NCI-H446 treated with DMSO at 0.1 percent for 48 hours (cell line): Measurements from ENCODE around the gene PSENEN.

ENCODE experiments used
- DNase-seq: peaks from one replicate; lab custom pipeline; 2025; lab: John Stamatoyannopoulos, UW

PSENEN gene

DNA sequence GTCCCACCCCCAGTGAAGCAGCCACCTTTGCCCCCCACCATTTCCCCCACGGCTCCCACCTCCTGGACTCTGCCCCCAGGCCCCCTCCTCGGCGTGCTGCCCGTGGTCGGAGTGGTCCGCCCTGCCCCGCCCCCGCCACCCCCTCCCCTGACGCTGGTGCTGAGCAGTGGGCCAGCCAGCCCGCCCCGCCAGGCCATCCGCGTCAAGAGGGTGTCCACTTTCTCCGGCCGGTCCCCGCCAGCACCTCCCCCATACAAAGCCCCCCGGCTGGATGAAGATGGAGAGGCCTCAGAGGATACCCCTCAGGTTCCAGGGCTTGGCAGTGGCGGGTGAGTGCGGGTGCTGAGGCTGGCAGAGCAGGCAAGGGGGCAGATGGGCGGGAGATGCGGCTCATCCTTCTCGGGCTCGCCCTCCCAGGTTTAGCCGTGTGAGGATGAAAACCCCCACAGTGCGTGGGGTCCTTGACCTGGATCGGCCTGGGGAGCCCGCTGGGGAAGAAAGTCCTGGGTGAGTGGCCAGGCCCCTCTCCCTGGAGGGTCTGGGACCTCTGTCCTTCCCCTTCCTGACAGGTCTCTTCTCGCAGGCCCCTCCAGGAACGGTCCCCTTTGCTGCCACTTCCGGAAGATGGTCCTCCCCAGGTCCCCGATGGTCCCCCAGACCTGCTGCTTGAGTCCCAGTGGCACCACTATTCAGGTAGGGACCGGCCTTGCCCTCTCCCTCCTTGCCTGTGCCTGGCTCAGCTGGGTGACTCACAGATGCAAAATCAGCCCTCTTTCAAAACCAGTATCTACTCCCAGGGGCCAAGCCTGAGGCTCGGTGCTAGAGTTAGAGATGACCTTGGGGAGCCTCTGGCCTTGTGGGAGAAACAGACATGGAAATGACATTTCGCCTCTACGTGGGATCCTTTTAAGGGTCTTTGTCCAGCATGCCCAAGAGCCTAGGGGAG, 12.0 kb upstream of the PSENEN start:
- DNase-seq, result no peak

DNA sequence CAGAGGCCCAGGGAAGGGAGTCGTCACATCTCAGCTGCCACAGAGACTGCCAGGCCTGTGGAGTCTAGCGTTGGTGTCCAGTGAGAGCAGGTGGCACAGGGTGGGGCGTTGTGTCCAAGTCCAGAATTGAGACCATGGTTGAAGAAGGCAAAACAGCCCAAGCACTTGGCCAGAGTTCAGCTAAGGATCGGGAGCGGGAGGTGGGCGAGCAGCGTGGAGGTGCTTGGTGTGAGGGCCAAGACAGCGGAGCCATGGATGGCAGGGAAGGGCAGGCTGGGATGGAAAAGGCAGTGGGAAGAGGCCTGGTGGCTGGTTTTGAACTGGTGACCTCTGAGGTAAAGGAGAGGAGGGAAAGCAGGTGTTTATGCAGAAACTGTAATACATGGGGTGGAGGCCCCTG, 11.2 kb upstream of the PSENEN start:
- DNase-seq, result no peak

DNA sequence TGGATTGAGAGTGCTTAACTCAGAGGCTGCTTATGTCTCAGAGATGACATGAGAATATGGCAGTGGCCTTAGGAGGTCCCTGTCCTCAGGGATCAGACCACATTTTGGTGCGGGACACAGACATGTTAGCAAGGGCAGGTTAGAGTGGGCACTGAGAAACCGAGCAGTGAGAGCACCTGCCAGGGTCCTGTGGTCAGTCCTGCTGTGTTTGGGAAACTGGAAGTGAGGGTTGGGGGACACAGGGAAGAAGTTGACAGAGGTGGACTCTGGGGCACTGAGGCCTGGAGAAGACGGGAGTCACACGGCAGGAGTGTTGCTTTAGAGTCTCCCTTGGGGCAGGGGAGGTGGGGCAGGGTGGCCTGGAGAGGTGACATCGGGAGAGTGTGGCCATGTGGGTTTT, 10.6 kb upstream of the PSENEN start:
- no peak for DNase-seq

DNA sequence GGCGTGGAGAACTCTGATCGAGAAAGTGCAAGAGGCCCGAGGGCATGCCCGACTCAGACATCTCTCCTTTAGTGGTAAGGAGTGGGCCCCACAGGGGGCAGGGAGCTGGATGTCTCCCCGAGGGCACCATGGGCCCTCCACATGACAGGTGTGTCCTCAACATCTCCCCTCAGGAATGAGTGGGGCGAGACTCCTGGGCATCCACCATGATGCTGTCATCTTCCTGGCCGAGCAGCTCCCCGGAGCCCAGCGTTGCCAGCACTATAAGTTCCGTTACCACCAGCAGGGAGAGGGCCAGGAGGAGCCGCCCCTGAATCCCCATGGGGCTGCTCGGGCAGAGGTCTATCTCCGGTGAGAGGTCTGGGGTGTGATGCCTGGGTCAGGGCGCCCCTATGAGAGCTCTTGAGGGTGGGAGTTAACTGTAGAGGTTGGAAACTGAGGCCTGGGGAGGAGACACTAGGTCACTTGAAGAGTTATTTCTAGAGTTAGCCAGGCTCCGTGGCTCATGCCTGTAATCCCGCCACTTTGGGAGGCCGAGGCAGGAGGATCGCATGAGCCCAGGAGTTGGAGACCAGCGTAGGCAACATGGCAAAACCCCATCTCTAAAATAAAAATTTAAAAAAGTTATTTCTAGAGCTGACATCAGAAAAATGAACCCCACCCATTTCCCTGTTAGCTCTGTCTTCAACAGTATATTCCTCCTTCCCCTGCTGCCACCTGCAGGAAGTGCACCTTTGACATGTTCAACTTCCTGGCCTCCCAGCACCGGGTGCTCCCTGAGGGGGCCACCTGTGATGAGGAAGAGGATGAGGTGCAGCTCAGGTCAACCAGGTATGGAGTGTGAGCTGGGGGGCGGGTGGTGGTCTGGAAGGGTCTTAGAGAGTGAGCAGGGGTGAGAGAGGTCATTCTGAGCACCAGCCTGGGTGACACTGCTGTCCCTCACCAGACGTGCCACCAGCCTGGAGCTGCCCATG, 8.3 kb upstream of the PSENEN start:
- no peak for DNase-seq

DNA sequence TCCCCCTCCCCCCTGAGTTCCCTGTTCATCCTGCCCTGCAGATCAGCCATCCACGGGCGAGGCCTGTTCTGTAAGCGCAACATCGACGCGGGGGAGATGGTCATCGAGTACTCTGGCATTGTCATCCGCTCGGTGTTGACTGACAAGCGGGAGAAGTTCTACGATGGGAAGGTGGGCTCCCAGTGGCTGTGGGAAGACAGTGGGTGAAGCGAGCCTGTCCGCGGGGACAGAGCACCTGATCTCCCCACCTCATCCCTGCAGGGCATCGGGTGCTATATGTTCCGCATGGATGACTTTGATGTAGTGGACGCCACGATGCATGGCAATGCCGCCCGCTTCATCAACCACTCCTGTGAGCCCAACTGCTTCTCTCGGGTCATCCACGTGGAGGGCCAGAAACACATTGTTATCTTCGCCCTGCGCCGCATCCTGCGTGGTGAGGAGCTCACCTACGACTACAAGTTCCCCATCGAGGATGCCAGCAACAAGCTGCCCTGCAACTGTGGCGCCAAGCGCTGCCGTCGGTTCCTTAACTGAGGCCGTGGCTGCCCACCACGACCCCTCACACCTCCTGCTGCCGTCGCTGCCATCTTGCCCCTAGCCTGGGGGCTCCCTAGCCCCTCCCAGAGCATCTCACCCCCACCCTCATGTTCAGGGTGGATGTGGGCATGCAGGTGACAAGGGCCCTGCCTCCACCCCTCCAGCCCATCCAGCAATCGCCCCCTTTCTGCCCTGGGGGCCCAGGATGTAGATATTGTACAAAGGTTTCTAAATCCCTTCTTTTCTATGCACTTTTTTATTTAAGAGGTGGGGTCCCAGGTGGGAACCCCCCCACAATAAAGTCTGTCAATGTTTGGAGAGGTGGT, 7.2 kb upstream of the PSENEN start:
- no peak for DNase-seq

DNA sequence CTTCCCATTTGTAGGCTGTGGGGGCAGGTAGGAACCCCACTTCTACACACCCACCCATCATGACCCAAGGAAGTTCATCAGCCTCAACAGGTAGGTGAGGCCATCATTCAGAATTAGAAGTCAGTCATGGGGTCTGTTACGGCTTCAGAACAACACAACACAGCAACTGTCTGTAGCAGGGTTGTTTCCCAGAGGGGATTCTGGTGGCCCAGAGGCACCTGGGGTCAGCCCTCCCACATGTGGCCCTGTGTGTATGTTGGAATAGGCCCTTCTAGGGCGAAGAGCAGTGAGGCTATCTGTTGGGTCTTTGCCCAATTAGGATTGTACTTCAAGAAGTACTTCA, 6.6 kb upstream of the PSENEN start:
- no peak for DNase-seq

DNA sequence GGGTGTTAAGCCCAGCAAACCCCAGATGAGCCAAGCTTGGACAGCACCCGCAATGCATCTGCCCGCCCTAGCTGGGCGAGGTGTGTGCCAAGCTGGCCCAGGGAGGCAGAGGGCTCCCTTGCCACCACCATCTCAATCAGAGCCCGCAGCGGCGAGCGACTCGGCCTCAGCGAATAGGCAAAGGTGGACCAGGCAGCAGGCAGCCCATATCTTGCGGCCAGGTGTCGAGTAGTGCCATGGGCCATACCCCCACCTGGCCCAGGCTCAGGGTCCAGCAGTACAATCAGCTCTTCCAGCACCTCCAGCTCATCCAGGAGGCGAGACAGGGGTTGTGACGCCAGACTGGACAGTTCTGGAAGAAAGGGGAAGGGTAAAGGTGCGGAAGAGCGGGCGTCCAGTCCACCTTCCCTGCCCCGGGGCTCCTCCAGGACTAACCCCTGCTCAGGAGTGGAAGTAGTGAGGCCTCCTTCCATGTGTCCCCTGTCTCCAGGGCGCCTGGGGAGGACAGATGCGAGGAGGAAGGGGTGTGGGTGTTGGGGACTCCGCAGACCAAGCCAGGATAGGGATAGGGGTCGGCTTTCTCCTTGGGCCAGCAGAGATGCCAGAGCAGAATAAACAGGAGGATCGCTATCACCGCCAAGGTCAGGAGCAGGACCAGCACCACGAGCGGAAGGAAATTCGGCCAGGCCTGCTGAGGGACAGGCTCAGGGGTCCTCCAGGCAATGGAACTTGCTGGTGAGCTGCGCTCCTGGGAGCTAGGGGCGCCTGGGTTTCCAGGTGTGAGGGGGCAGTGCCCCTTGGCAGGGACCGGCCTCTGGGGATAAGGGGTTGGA, 6.0 kb upstream of the PSENEN start:
- no peak for DNase-seq

DNA sequence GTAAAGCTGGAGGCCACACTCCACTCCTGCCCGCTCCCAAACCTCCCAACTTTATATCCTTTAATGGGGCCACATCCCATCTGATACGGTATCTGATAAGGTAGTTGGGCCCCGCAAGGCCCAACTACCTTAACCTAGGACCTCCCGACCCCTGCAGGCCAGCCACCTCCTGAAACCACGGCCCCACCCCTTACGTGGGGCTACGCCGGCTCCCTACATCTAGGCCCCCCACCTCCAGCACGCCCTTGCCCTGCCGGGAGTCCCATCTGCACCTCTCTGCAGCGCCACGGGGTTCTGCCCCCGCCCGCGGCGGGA, 5.4 kb upstream of the PSENEN start:
- DNase-seq, result no peak

DNA sequence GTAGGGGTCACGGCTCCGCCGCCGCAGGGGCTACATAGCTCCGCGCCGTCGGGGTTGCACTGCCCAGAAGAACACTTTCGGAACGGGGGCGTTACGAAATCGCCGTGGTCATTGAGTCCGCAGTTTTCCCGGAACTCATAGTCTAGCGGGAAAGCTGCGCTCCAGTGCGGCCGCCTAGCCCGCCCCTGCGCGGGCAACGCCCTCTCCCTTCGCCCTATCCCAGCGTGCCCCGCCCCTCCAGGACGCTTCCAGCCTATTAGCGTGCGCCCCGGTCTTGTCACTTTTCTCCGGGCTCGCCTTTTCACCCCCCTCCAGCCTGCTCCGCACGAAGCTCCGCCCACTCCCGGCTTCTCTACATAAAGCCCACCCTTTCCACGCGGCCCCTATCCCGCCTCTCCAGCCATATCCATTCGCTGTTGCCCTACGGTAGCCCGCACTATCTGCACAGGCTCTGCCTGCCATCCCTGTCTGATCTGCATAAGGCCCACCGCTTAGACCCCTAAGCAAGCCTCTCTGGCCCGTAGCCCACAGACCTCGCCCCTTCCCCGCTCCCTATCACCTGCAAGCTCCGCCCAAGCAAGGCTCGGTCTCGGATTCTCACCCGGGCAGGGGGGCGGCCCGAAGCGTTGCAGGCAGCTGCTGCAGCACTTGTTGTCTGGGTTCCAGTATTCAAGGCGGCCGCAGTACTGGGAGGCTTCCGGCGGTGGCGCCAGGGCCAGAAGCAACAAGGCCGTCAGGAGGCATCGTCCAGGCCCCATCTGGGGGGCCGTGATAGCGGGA, 4.8 kb upstream of the PSENEN start:
- DNase-seq, result peak; percentile 95

DNA sequence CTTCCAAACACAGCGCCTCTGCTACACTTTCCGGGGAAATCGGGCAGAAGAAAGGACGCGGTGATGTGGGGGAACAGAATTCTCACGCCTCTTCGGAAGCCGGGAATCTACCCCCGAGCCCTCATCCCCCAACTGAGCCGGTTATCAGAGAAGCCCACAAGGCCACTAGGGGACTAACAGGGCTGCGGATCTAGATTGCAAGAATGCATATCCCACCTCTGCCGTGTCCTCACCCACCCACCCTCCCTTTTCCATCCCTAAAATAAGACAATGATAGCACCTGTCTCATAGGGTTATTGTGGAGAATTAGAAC, 4.3 kb upstream of the PSENEN start:
- DNase-seq, result no peak

DNA sequence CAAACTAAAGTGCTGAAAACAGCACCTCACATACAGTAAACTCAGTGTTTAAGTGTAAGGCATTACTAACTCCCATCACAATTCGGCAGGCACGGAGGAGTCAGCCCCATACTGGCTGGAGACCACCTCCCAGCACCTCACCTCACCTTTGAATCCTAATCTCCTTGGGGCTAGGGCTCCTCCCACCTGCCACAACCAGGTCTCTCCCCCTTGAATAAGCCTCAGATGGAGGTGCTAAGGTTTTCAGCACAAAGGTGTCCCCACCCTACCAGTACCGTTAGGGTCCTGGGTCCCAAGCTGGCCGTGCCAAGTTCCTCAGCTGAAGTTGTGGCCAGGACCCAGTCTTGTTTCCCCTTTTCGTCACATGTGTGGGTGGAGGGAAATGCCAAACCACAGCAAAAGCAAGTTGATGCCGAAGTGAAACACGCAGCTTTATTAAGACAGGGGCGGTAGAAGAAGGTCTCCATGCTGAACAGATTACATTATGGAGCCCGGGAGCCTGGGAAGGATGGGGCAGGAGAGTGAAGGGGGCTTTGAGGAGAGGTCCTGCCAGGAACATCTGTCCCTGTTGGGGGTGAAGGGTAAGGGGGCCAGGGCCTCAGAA, 3.2 kb upstream of the PSENEN start, which contains the start of gene IGFLR1:
Gene IGFLR1 (minus strand): TSS at position 332 of the 604 bp plus-strand sequence. CDS start 1,272 bp downstream, outside the sequence.
- no peak for DNase-seq

DNA sequence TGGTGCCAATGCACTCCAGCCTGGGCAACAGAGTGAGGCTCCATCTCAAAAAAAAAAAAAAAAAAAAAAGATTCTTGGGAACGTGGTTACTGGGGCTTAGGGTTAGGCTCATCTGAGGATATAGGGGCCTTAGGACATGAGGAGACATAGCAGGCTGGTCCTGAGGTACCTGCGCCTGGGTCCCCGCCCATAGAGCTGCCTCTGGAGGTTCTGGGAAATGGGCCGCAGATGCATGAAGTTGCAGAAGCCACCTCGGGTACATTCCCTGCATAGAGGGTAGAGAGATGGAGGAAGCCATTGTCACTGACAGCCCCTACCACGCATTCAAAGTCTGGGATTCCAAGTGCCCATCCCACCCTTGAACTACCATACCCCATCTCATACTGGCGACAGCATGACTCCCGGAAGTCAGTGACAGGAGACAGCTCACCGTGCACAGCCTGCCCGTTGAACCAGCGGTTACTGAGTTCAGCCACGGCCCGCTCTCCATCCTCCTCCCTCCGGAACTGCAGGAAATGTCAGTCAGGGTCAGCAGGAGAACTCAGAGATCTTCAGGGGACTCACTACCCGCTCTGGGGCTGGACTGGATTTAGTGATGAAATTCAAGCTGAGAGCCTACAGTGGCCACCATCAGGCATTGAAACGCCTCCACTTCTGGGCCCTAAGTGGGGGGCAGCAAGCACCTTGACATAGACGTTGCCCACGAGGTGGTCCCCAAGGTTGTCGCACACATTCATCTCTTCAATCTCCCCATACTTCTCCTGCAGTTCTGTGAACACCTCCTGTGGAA, 1.6 kb upstream of the PSENEN start:
- DNase-seq, result no peak

DNA sequence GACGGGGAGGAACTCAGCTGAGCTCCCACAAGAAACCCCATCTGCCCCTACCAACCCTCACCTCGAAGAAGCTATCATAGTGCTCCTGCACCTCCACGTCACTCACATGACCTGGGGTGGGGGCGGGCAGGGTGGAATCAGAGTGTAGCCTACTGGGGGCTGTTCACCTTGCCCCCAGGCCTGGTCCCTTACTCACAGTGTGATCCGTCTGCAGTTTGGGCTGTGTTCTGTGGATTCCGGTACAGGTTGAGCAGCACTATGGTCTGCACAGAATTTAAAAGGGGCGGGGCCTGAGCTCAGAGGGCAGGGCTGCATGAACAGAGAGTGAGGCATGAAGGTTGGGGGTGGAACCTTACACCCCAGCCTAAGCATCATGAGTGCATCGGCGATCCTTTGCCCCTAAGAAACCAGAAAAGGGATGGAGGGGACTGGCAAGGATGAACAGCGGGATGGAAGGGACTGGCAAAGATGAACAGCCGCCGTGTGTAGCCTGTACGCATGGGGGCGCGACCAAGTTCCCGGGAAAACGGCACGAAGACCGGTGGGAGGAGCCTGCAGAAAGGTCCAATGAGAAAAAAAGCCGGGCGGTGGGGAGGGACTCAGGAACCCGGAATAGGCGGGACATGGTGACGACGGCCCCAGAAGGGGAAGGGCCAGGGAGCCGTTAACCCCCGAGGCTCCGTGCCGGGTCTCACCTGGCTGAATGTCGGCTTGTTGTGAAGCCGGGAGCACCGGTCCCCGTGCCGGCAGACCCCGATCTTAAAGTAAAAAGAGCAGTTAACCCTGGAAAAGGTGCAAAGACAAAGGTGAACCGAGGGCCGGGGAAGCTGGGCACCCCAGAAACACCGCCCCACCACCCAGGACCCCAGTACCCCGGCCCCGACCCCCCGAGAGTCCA, 772 bp upstream of the PSENEN start:
- peak; percentile 92 for DNase-seq

DNA sequence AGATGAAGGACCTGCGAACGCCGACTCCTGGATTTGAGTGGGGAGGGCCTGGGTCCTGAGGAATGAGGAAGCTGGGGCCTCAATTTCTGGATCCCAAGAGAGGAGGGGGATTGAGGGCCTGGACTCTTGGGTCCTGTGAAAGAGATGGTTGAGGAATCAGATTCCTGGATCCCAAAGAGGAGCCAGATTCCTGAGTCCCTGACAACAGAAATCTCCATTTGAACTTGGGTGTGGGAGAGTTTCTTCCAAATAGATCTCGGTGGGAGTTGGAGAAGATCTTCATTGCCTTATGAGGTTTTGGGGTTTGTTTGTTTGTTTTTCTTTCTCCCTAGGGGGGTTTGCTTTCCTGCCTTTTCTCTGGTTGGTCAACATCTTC, 624 bp downstream of the PSENEN start:
- DNase-seq, result no peak

DNA sequence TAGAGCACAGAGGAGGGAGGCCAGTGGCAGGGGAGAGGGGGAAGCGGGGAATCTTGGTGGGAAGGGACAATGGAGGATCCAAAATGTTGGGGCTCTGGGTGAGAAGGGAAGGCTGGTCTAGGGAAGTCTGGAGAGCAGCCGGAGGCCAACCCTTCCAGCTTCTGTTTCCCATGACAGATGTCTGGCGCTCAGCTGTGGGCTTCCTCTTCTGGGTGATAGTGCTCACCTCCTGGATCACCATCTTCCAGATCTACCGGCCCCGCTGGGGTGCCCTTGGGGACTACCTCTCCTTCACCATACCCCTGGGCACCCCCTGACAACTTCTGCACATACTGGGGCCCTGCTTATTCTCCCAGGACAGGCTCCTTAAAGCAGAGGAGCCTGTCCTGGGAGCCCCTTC, 1.1 kb downstream of the PSENEN start:
- DNase-seq, result no peak

DNA sequence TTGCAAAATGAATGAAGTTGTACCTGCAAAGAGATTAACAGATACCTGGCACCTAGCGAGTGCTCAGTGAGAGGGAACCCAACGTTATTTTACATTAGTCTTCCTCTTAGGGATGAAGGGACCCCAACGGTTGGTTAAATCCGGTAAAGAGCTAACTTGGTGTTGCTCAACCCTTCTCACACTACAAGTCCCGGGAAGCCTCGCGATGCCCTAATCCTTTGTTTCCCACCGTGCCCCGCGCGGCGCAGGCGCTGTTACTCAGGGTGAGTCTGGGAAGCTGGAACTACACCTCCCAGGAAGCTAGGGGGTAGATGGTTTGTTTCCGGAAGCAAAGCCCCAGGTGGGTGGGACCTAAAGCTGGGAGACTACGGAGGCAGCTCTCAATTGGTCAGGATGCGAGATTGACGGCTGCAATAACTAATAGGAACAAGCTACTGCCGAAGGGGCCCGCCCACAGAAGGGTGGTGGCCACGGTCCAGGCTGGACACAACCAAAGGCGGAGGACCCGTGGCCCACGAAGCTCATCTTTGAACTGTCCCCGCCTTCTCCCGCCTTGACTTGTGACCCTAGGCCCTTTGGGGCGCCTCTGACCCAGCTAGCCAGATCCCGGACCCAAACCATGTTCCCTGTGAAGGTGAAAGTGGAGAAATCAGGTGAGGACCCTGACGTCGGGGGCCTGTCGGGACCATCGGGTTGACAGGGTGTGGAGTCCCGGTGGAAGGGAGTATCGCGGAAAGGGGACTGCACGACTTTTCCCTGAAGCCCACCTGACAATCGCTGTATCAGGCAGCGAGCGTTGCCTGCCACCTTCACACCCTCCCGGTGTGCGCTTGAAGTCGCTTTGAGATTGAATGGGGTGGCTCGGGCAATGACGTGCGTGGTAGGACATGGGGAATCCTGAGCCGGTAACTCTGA, 2.9 kb downstream of the PSENEN start, which contains the start of gene LIN37:
Gene LIN37 (plus strand): TSS at position 471 of the 915 bp plus-strand sequence. CDS start 149 bp downstream, at position 620.
- peak; percentile 98 for DNase-seq

DNA sequence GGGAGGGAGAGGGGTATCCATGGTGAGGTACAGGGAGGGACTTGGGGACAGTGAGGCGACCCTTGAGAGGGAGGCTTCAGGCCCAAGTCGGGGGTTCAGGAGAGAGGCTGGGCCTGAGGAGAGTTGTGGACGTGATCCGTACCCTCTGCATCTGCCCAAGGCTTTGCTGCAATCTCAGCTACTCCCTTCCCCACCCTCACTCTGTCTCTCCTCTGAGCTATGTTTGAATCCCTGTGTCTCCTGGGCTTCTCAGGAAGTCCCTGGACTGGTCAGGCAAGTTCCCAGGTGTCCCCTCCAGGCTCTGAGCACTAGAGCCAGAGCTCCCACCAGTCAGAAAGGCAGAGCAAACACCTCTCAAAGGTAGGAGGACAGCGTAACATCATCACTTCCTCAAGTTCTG, 4.7 kb downstream of the PSENEN start:
- no peak for DNase-seq
